HG02759 (cell line): ENCODE results near the gene SLC35E3.

ENCODE experiments used
- ATAC-seq: cut with Tn5 transposase; IDR thresholded peaks from one replicate; pipeline ENCODE4 v1.9.1; 2021; ENCODE audit warnings: mild to moderate bottlenecking, moderate library complexity; ENCODE audit not compliant: unreplicated experiment

The SLC35E3 gene

DNA sequence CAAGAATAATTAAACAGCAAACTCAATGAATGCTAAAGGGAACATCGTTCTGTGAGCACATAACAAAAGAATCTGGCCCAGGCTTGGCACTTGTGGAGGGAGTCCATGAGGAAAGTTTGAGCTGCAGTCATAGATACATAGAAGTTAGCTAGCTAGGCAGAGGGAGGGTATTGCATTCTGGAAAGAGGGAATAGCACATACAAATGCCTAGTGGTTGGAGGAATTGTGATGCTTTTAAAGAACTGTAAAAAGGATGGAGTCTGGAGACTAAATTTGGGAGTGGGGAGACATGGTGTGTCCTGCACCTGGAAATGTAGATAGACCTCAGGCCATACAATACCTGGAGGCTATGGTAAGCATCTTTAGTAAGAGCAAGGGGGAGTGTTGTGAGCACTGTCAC lies 24.0 kb downstream of the SLC35E3 start:
- ATAC-seq: no peak

DNA sequence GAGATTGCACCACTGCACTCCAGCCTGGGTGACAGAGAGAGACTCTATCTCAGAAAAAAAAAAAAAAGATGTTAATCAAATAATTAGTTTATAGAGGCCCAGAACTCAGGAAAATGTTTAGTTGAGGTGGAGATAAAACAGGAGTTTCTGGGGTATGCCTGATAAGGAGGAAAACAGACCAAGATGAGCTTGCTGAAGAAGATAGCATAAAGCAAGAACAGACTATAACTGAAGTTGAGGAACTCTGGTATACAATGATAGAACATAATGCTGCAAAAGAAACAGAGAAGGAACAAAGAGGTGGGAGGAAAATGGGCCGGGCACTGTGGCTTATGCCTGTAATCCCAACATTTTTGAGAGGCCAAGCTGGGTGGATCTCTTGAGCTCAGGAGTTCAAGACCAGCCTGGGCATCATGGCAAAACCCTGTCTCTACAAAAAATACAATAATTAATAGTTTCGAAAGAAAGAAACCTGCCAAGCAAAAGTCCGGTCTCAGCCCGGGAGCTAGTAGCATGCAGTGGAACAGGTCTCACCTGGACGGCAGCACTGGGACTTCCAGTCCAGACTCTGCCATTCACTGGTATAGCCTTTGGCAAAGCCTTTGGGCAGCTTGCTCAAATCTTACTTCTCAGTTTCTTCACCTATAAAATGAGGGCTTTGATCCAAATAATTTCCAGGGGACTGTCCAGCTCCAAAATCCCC lies 25.4 kb downstream of the SLC35E3 start:
- no peak for ATAC-seq

DNA sequence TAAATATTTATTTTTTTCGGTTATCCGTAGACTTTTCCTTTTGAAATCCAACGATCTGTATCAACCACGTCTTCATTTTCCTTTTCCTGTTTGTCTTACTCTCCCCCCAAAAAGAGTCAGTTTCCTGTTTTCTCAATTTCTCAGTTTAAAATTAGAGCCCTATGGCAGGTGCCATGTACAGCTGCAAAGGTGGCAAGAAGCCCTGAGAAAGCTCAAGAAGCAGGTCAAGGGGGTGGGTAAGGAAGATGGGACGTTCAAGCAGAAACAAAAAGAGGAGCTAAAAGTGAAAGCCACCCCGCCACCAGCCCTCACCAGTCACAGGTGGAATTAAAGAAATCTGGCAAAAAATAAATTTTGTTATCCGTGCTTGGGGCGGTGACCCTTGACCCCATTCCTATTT lies 26.7 kb downstream of the SLC35E3 start:
- peak; percentile 54 for ATAC-seq

DNA sequence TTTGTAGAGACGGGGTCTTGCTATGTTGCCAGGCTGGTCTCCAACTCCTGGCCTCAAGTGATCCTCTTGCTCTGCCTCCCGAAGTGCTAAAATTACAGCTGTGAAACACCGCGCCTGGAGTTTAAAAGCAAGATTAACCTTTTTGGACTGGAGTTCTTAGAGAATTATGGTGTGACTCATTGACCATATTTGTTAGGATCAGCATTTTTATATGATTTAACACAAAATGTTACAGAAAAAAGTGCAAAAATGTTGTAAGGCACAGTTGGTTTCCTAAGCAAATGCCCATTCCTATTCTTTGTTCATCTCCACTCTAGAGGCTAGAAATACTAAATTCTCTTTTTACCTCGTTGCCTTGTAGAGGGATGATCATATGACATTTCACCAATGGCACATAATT lies 27.6 kb downstream of the SLC35E3 start:
- ATAC-seq: no peak

DNA sequence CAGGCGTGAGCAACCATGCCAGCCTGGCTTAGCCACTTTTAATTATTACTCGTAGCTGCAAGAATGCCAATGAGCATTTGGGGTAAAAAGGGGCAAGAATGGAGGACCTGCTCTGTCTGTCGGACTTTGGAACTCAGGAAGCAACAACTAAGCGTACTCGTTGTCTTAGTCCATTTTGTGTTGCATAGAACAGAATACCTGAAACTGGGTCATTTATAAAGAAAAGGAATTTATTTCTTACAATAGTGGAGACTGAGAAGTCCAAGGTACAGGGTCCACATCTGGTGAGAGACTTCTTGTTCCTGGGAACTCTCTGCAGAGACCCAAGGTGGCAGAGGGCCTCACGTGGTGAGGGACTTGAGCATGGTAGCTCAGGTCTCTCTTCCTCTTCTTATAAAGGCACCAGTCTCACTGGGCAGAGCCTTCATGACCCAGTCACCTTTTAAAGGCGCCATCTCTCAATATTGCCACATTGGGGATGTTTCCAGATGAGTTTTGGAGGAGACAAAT lies 29.2 kb downstream of the SLC35E3 start:
- no peak for ATAC-seq

DNA sequence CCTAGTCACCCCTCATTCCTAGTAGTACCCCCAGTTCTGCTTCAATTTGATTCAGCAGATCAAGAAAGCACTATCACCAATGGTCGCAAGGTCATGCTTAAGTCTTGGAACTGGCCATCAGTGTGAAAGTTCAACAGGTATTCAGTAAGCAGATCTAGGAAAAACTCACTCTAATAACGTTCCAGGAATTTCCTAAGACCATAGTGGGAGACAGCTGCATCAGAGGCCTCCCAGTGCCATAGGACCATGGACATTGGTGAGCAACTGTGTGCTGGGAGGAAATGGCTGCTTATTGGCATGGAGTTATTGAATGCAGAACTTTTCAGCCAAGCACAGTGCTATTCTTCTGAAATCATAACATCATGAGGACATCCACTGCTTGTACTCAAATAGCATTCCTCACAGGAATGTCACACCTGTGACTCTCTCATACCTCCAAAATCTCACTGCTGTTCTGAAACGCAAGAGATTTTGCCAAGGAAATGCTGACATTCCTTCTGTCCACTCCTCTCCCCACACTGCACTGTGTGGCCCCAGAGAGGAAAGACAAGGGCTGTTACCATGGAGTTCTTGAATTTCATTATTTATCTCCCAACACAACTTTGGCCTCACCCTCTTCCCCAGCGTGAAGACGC lies 31.1 kb downstream of the SLC35E3 start:
- ATAC-seq: no peak

DNA sequence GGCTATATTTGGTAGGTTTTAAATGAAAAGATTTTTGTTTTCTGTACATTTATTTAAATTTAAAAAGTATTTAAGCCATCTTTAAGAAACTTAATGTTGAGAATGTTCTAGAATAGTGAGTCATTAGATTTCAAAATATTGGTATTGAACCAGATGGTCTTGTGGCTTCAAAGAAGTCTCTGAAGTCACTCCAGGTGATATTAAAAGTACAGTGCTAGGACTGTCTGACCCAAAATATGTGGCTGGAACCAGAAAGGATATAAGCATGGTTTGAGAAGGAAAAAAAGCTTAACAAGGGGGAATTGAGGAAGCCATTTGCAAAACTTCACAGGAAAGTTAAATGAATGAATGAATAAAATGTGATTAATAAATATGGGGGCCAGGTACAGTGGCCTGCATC lies 33.3 kb downstream of the SLC35E3 start:
- ATAC-seq: no peak

DNA sequence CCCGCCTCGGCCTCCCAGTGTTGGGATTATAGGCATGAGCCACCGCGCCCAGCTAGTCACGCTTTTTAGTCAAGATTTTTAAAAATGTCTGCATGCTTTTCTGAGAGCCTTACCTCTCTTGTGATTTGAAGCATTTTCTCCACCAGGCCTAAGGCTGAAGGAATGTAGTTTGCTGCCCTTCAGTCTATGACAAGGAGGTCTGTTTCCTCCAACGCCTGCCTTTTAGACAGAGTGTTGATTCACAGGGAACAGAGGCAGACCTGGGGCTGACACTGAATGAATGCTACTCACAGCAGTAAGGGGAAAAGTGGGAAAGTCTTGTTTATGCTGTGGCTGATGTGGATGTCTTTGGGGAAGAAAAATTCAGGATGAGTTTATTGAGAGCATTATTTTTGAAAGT lies 34.8 kb downstream of the SLC35E3 start:
- ATAC-seq: no peak

DNA sequence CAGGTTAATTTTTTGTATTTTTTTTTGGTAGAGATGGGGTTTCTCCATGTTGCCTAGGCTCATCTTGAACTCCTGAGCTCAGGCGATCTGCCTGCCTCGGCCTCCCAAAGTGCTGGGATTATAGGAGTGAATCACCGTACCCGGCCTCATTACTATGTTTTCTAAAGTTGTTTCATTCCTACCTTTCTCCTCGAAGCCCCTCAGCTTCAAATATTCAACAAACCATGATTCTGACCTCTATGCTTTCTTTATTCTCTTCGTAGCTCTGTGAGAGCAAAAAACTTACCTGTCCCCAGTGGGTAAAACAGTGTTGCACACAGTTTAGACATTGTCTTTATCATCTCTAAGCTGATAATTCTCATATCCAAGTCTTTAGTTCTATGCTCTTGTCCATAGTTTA lies 35.8 kb downstream of the SLC35E3 start:
- no peak for ATAC-seq

DNA sequence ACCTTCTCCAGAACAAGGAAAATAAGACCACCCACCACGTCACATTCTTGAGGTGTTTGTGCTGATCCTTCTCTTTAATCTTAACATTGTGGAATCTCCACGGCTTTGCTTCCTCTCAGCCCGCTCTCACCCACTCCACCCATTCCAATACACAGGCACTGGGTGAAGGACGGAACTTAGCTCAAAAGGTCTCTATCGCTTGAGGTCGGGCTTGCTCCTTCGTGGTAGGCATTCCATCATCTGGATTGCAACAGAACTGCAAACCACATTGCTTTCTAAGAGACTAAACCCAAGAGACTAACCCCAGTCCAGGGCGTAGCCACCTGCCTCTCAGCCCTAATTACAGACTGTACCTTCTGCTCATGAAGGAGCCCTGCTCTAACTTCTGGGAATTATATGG lies 38.0 kb downstream of the SLC35E3 start:
- no peak for ATAC-seq

DNA sequence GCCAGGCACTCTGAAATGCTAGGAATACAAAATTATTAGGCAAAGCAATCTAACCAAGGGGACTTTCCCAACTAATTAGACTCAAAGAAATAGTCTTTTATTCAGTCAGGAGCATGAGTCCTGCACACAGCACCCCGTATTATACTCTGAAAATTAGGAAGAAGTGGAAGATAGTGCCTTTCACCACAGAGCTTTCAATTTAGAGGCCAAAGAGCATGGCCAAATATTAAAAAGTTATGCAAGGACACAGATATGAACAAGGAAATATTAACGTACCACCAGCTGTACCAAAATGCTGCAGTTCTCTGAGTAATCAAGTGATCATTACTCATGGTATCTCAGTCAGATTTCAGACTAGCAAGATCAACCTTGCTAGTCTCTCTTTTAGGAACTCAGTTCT lies 39.4 kb downstream of the SLC35E3 start:
- no peak for ATAC-seq

DNA sequence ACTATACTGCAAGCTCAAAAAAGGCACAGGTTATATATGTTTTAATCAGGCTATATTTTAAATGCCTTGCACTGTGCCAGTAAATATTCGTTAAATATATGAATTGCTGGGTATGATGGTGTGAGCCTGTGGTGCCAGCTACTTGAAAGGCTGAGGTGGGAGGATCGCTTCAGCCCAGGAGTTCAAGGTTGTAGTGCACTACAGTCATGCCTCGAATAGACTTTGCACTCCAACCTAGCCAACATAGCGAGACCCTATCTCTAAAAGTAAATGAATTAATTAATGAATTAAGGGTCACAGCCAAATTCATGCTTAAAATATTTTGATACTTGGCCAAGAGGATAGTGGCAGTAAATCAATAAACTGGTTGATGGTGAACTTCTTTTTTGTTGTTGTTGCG lies 39.8 kb downstream of the SLC35E3 start:
- no peak for ATAC-seq

DNA sequence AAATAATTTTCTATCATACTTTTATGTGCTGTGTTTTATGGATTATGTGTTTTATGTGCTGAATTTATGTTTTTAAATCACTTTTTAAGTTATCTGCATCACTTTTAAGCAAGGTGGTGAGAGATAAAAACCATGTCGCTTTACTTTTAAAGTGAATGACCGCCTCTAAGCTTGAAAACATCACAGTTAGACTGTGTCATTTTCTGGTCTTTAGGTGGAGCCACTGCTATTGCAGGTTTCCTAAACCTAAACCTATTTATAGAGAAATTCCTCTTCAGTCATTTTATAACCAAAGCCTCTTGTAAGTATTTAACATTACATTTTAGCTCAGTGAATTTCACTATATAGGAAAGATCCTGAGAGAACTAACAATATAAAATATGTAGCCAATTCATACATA lies 41.0 kb downstream of the SLC35E3 start:
- no peak for ATAC-seq

DNA sequence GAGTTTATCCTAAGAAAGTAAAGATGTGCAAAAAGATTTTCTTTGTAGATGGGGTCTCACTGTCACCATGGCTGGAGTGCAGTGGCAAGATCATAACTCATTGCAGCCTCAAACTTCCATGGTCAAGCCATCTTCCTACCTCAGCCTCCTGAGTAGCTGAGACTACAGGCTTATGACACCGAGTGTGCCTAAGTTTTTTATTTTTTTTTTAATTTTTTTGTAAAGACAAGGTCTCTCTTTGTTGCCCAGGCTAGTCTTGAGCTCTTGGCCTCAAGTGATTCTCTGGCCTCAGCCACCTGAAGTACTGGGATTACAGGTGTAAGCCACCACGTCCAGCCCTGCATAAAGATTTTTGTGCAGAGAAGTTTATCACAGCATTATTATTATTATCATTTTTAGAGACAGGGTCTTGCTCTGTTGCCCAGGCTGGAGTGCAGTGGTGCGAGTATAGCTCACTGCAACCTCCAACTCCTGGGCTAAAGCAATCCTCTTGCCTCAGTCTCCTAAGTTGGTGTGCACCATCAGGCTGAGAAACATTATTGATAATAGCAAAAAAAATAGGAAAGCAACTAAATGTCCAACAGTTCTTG lies 42.7 kb downstream of the SLC35E3 start:
- ATAC-seq: no peak

DNA sequence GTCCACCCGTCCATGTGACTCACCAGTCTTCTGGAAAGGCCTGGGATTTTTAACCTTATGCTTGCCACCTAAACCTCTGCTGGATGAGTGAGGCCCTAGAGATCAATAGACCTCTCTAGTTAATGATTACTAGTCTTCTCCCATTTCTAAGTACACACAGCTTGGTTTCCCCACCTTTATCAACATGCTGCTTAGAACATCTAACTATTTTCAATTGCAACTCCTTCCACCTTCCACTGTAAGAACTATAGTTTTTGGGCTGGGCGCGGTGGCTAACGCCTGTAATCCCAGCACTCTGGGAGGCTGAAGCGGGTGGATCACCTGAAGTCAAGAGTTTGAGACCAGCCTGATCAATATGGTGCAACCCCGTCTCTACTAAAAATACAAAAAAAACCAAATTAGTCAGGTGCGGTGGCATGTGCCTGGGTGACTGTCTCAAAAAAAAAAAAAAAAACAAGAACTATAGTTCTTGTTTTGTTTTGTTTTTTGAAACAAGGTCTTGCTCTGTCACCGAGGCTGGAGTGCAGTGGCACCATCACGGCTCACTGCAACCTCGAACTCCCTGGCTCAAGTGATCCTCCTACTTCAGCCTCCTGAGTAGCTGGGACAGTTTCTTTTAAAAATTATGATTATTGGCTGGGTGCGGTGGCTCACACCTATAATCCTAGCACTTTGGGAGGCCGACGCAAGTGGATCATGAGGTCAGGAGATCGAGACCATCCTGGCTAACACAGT lies 43.3 kb downstream of the SLC35E3 start:
- ATAC-seq: no peak

DNA sequence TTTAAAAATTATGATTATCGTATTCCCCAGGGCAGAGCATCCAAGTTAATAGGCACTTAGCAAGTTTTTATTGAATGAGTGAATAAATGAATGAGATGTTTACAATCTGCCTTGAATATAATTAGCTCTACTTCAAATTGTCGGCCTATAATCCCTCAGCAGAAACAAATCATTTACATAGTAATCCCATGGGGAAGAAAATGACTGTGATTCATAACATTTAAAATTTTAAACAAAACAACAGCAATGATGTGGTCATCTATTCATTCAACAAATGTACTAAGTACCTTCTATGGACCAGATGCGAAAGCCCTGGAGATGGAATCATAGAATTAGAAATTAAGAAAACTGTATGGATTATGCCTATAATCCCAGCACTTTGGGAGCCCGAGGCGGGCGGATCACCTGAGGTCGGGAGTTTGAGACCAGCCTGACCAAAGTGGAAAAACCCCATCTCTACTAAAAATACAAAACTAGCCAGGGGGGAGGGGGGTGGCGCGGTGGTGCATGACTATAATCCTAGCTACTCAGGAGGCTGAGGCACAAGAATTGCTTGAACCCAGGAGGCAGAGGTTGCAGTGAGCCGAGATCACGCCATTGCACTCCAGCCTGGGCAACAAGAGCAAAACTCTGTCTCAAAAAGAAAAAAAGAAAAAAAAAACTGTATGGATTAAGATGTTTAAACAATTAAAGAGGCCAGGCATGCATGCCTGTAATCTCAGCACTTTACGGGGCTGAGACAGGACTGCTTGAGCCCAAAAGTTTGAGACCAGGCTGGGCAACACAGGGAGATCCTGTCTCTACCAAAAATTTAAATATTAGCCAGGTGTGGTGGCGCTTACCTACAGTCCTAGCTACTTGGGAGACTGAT lies 44.3 kb downstream of the SLC35E3 start:
- ATAC-seq: no peak

DNA sequence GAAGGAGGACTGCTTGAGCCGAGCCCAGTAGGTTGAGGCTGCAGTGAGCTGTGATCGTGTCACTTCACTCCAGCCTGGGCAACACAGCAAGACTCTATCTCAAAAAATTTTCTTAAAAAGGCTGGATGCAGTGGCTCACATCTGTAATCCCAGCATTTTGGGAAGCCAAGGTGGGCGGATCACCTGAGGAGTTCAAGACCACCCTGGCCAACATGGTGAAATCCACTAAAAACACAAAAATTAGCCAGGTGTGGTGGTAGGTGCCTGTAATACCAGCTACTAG lies 44.9 kb downstream of the SLC35E3 start:
- no peak for ATAC-seq

DNA sequence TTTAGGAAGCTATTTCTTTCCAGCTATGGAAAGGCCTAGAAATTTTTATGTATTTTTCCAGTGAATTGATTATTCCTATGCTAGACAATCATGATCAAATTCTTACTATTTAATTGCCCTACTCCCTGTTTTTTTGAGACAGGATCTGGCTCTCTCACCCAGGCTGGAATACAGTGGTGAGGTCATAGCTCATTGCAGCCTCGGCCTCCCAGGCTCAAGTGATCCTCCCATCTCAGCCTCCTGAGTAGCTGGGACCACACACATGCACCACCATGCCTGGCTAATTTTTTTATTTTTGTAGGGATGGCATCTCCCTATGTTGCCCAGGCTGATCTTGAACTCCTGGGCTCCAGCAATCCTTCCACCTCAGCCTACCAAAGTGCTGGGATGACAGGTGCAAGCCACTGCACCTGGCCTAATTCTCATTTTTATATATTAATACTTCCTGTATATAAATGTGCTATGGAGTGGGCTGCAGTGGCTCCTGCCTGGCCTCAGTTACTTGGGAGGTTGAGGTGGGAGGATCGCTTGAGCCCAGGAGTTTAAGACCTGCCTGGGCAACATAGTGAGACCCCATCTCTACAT lies 46.0 kb downstream of the SLC35E3 start:
- ATAC-seq: no peak

DNA sequence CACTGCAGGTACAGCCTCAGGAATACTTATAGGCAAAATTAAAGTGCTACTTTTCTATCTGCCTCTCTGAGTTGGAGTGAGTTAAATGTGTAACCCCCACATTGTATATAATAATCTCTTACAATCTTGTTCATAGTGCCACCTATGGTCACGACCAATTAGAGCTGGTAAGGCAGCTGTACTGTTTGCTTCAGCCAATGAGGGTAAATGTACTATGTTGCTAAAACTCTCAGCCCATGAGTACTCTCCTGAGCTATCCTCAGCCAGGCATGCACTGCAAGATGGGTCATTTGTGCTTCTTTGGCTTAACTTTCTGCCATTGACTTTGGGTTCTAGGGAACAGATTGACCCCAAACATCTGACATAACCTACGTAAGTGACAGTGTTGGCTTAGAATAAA lies 47.0 kb downstream of the SLC35E3 start:
- ATAC-seq: peak; percentile 97

DNA sequence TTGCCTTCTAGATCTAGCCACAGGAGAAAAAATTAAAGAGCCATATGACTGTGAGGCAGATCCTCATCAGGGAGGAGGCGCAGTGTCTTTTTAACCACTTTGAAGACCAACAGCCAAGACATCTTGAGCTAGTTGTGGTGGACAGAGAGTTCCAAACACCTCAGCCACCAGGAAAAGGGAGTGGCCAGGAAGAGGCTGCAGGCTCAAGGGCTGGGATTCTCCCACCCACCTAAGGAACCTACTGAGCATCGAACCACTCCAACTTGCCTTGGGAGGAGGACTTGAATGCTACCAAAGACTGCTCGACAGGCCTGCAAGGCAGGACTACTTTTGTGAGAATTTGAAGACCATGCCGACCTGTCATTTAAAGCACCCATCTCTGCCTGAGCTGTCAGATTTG lies 47.5 kb downstream of the SLC35E3 start:
- no peak for ATAC-seq
